Inferior parietal cortex (tissue), 1 donor: ENCODE measurements around the gene IFITM1.
"Not testable (repeated sequence)": the region's sequence is repeated elsewhere in the genome, so short reads cannot be mapped to it uniquely, and the experiment has no call there.

ENCODE experiments used
- DNase-seq: peaks from one replicate; pipeline ENCODE4 v3.0.0-alpha.2; 2016; ENCODE audit errors: extremely low spot score

The IFITM1 gene

GRCh38 chr11:326592-326841 lies 12.7 kb downstream of the IFITM1 start:
- DNase-seq: no peak

- no peak for DNase-seq
These were observed 13.2 kb downstream of the IFITM1 start for GRCh38 chr11:326842-327580.

- no peak for DNase-seq
These were observed 13.7 kb downstream of the IFITM1 start for GRCh38 chr11:327581-327923.

DNA sequence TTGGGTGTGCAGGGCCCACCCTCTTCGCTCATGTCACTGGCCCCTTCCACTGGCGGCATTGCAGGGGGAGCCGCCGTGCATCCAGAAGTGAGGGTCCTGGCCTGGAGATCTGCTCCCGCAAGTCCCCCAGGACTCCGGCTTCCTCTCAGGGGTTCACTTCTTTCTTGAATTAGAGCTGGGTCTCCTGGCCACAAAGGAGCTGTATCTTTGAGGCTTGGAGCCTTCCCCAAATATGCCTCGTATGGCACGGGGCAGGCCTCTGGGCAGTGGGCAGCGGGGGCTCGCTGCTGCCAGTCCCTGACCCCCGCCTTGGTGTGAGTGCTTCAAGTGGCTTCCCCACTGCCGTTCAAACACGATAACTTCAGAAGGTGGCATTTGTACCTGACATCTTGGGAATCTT lies 14.2 kb downstream of the IFITM1 start:
- no peak for DNase-seq

- not testable (repeated sequence) for DNase-seq
These were observed 14.8 kb downstream of the IFITM1 start for GRCh38 chr11:328516-329100.

DNA sequence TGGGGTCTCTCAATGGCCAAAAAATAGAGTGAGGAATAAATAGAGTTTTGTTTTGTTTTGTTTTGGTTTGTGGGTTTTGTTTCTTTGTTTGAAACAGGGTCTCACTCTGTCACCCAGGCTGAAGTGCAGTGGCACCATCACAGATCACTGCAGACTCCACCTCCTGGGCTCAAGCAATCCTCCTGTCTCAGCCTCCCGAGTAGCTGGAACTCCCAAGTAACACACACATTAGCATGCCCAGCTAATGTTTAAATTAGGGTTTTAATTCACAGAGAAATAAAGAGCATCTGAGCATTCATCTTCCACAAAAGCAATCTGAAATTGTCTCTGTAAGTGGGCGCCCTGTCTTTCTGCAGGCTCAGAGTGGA lies 16.0 kb downstream of the IFITM1 start:
- DNase-seq: no peak

GRCh38 chr11:330307-330693 lies 16.5 kb downstream of the IFITM1 start:
- DNase-seq: no peak

- no peak for DNase-seq
These were observed 17.0 kb downstream of the IFITM1 start for GRCh38 chr11:330694-331357.

DNA sequence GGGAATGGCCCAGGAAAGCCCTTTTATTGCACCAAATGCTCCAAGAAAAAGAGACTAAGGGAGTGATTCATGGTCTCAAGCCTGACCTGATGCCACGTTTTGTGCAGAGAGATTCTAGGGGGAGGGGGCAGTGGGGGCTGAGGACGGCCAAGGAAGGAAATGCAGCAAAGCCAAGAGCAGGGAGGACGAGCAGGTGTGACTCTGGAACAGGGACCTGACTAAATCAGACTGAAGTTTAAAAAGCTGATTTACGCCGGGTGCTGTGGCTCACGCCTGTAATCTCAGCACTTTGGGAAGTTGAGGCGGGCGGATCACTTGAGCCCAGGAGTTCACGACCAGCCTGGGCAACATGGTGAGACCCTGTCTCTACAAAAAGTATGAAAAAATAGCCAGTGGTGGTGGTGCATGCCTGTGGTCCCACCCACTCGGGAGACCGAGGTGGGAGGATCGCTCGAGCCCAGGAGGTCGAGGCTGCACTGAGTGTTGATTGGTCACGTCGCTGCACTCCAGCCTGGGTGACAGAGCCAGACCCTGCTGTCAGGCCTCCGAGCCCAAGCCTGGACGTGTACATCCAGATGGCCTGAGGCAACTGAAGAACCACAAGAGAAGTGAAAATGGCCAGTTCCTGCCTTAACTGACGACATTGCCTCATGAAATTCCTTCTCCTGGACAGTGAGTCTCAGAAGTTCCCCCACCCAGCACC lies 17.7 kb downstream of the IFITM1 start:
- DNase-seq: no peak

- no peak for DNase-seq
These were observed 19.0 kb downstream of the IFITM1 start for GRCh38 chr11:332651-333480.

- DNase-seq: not testable (repeated sequence)
These were observed 19.9 kb downstream of the IFITM1 start for GRCh38 chr11:333616-334263.

- no peak for DNase-seq
These were observed 20.6 kb downstream of the IFITM1 start for GRCh38 chr11:334264-334994.

- no peak for DNase-seq
These were observed 22.2 kb downstream of the IFITM1 start for GRCh38 chr11:335779-336658.

- no peak for DNase-seq
These were observed 22.9 kb downstream of the IFITM1 start for GRCh38 chr11:336659-337198.

DNA sequence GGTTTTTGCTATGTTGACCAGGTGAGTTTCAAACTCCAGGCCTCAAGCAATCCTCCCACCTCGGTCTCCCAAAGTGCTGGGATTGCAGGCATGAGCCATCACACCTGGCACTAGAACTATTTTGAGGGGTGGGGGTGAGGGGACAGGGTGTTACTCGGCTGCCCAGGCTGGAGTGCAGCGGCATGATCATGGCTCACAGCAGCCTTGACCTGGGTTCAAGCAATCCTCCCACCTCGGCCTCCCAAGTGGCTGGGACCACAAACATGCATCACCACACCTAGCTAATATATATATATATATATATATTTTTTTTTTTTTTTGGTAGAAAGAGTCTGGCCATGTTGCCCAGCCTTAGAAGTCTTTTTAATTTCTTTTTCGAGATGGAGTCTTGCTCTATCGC lies 23.9 kb downstream of the IFITM1 start:
- no peak for DNase-seq

GRCh38 chr11:339963-340362 lies 26.1 kb downstream of the IFITM1 start:
- no peak for DNase-seq

GRCh38 chr11:340539-341512 lies 27.0 kb downstream of the IFITM1 start:
- DNase-seq: no peak

- no peak for DNase-seq
These were observed 28.5 kb downstream of the IFITM1 start for GRCh38 chr11:342328-342727.
